ENCODE measurements around the gene ZNF512.

GRCh38 chr2:27613985-27614384 is 31.1 kb downstream of the ZNF512 start:
- TF ChIP-seq MYC (IDR thresholded peaks at IDR 0.05; ENCODE audit: borderline replicate concordance, low read length) = no peak
- no peak for TF ChIP-seq MAFK (IDR thresholded peaks at IDR 0.05; ENCODE audit: partially characterized antibody)
- no peak for TF ChIP-seq NFE2L2 (conservative IDR thresholded peaks at IDR 0.05; ENCODE audit: low read length)
- no peak for TF ChIP-seq CTCF (IDR thresholded peaks at IDR 0.05)
- no peak for TF ChIP-seq CHD2 (IDR thresholded peaks at IDR 0.05; ENCODE audit: low read length, partially characterized antibody)
- TF ChIP-seq POLR2A (IDR thresholded peaks at IDR 0.05; ENCODE audit: low read length) = no peak
- TF ChIP-seq BCL3 (IDR thresholded peaks at IDR 0.05) = no peak
- TF ChIP-seq NPAS2 (CRISPR knock-in tag; IDR thresholded peaks at IDR 0.05; ENCODE audit: borderline replicate concordance) = no peak
- TF ChIP-seq RCOR1 (IDR thresholded peaks at IDR 0.05; ENCODE audit: low read depth, low read length) = no peak
